HG03175 (cell line): ENCODE data around the gene OPN3.

Experiments
- ATAC-seq: cut with Tn5 transposase; IDR thresholded peaks from one replicate; pipeline ENCODE4 v1.9.1; 2021; ENCODE audit warnings: mild to moderate bottlenecking, moderate library complexity; ENCODE audit not compliant: unreplicated experiment

OPN3 gene

GRCh38 chr1:241624935-241625334 is 15.2 kb downstream of the OPN3 start:
- no peak for ATAC-seq

DNA sequence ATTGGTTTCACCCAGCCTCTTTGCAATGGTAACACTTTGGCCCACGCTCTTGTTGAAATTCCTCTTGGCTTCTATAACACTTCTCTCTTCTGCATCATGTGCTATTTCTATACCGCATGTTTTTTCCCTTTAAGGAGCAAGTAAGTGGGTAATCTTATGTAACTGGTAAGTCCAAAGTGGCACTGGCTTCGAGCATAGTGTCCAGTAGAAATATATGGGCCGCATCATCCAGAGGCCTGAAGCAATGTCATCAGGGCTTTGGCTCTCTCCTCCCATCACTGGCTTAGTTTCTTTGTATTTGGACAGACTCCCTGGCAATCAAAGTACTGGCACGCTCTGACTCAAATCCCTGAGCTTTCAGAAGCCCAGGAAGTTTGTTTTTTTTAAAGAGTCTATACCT is 17.5 kb downstream of the OPN3 start:
- ATAC-seq, result no peak

GRCh38 chr1:241617426-241617825 is 22.7 kb downstream of the OPN3 start:
- no peak for ATAC-seq

- ATAC-seq, result no peak
These were observed 24.9 kb downstream of the OPN3 start for GRCh38 chr1:241615043-241615974.

- no peak for ATAC-seq
These were observed 25.6 kb downstream of the OPN3 start for GRCh38 chr1:241614572-241614971.

GRCh38 chr1:241614144-241614543 is 26.0 kb downstream of the OPN3 start:
- ATAC-seq, result no peak

DNA sequence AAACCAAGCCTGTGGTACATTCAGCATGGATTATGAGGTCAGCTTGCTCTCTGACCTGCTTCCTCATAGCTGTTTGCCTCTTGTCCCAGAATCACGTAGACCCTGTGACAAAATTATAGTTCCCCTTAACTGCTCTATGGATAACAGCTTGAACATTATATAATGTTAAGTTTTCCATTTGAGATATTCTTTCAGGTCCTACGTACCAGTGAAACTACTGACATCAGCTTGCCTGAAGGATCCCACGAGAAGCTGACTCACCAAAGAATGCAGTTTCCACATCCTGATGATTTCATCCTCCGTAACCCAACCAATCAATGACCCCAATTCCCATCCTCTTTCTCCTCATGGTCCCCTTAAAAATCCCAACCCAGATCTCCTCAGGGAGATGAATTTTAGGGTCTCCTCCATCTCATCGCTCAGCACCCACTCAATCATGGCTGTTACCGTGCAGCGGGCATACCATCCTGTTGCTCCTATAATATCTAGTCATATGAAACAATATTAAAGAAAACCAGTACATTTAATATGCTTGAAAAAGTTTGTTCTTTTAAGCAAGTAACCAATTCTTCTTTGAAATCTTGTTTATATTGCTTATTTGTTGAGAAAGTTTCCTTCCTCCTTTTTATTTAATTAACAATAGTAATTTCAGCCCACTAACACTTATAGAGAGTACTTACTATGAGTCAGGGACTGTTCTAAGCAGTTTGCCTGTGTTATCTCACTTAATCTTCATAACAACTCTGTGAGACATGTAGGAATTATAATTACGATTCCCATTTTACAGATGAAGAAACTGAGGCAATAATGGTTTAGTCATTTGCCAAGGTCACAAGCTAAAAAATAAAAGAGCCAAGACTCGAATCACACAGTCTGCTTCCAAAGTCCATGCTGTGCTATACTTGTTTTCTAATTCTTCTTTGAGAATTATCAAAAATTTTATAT is 27.4 kb downstream of the OPN3 start:
- no peak for ATAC-seq

DNA sequence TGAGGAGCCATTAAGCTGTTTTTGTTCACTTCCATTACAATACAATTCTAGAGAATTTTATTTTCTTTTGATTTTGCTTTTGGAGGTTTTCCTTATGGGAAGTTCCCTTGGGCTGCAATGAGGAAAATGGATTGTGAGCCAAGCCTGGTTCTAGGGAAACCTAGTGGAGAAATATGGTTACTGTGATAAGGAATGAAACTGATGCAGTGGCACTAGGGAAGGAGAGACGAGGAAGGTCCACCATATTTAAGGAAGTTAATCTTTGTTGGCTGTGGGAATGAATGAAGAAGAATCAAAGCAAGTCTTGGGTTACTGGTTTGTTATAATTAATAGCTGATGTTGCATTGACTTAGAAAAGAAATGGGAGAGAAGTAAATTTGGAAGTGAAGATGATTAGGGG is 28.4 kb downstream of the OPN3 start:
- no peak for ATAC-seq

- peak; percentile 95 for ATAC-seq
These were observed 29.1 kb downstream of the OPN3 start for GRCh38 chr1:241611063-241611462.

- no peak for ATAC-seq
These were observed 29.9 kb downstream of the OPN3 start for GRCh38 chr1:241610056-241610815.

DNA sequence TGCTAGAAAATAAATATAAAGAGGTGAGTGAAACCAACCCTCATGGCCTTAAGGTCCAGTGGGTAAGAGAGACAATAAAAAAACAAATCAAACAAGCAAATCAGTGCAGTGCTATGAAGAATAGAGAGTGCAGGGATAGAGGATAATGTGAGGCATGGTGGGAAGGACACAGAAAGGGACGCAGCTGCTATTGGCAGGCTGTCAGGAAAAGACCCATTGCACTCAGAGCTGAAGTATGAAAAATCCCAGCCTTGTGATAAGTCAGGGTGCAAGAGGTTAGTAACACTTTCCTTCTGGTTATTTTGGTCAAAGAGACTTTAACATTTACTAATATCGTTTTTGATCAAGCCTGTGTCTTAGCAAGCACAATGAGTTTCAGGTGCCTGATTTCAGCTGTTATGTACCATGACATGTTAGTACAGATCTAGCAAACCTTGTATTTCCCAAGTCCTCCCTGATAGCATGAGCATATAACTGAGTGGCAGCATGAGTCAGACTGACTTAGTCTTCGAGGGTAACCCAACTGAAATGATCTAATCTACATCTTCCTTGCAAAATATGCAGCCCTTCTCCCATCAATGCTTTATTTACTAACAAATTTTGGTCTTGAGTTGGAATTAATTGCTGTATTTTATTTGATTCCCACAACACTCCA is 31.7 kb downstream of the OPN3 start:
- ATAC-seq, result no peak

GRCh38 chr1:241607497-241607896 is 32.7 kb downstream of the OPN3 start:
- ATAC-seq, result no peak

DNA sequence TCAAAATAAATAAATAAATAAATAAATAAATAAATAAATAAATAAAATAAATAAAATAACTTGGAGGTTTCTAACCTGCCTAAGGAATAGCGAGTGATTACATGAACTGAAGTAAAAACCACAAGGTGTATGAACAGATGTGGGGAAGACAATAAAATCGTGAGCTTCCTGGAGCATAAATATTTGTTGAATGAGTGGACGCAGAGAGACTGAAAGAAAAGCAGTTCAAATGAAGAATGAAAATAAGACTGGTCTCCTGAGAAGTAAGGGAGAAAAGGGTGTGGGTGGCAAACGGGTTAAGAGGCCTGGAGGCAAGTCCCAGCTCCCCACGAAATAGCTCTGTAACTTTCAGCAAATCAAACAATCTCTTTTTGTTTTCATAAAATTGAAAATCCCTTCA is 33.6 kb downstream of the OPN3 start:
- ATAC-seq, result no peak

- ATAC-seq, result no peak
These were observed 34.9 kb downstream of the OPN3 start for GRCh38 chr1:241605146-241605805.

DNA sequence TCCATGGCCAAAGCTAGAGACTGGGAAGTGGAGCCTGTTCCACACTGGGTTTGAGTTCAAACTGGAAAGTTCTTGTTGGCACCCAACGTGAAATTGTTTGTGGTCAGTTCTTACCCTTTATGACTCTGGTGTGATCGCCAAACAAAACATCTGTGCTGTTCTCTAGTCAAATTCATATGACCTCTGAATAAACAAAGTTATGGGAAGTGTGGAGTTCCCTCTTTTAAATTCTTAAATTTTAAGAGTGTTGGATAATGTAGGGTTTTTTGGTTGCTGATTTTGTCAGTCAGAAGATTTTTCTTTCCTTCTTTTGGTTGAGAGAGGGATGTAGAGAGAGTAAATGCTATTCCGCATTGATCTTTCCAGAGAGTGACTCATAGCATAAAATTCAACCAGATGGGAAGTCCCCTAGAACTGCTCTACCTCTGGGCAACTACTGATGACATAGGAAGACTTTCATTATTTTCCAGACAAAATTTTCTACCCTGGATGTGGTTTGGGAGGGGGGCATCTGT is 36.4 kb downstream of the OPN3 start:
- no peak for ATAC-seq

GRCh38 chr1:241600496-241600901 is 39.7 kb downstream of the OPN3 start:
- peak; percentile 92 for ATAC-seq

- ATAC-seq, result no peak
These were observed 41.9 kb downstream of the OPN3 start for GRCh38 chr1:241598249-241598648.

DNA sequence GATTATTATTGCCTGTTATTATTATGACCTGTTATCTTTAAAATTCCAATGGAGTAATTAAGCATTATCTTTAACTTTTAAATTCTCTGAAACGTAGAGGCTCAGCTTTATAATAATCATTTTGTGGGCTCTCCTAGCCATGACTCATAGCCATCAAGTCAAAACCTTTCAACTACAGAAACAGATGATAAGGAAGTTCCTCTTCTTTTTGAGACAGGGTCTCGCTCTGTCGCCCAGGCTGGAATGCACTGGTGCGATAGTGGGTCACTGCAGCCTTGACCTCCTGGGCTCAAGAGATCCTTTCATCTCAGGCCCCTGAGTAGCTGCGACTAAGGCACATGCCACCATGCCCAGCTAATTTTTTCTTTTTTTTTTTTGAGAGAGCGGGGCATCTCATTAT is 43.5 kb downstream of the OPN3 start:
- no peak for ATAC-seq

- no peak for ATAC-seq
These were observed 47.0 kb downstream of the OPN3 start for GRCh38 chr1:241593186-241593585.
